Uterus (tissue), 4 donors: ENCODE data around the gene LAT. TPM values are rescaled to one million over a fixed set of nuclear protein-coding genes. Genes with fewer than 3 reads are reported as not detected.

ENCODE experiments used
- DNase-seq, 2 donors: peaks; one replicate each; pipeline ENCODE4 v3.0.0-alpha.2; 2019 to 2020
- H3K27ac ChIP-seq, 2 donors: fragments of 200-600 bp; sonication (generic); 1 replicate in 1 of 2; 2 replicates in 1 of 2; pipeline ENCODE4 v1.5.1; 2016 to 2018
- H3K27me3 ChIP-seq, 2 donors: fragments of 200-600 bp; sonication (generic); one replicate each; pipeline ENCODE4 v1.5.1; 2018 to 2019; ENCODE audit warnings: control low read depth in 1 of 2
- H3K36me3 ChIP-seq, 2 donors: fragments of 200-600 bp; sonication (generic); one replicate each; pipeline ENCODE4 v1.5.1; 2019; ENCODE audit warnings: control low read depth in 1 of 2
- H3K4me1 ChIP-seq, 2 donors: fragments of 200-600 bp; sonication (generic); one replicate each; pipeline ENCODE4 v1.5.1; 2018 to 2019; ENCODE audit warnings: control low read depth in 1 of 2
- H3K4me3 ChIP-seq, 2 donors: fragments of 200-600 bp; sonication (generic); 1 replicate in 1 of 2; 2 replicates in 1 of 2; pipeline ENCODE4 v1.5.1; 2018 to 2019; ENCODE audit warnings: mild to moderate bottlenecking in 1 of 2
- H3K9me3 ChIP-seq, 2 donors: fragments of 200-600 bp; sonication (generic); one replicate each; pipeline ENCODE4 v1.5.1; 2019; ENCODE audit warnings: control low read depth in 1 of 2
- POLR2A ChIP-seq, 2 donors: fragments of 450-650 bp; IDR thresholded peaks; one replicate each; pipeline ENCODE4 v1.6.1; 2016; ENCODE audit warnings: antibody characterized with exemption in 2 of 2, mild to moderate bottlenecking in 1 of 2, moderate library complexity in 1 of 2
- intact Hi-C: fragments of 100-400 bp; cut with DNase I; formaldehyde crosslinking; loops from one replicate; pipeline ENCODE4 v1.15.1; 2023; ENCODE audit warnings: low total_unique reads
- total RNA-seq, 4 donors: library from RNA; depleted of rRNA in 3 of 4; stranded (reverse); fragments of >200 nt in 3 of 4; gene quantifications; one replicate each; pipeline versions ENCODE4 v1.1.0 to v1.2.4, GENCODE V29; 2014 to 2023
- TF ChIP-seq, protein P1 (sequence below), 4 experiments: fragments of 200-600 bp in 2 of 4; fragments of 450-650 bp in 2 of 4; sonication (generic) in 2 of 4; IDR thresholded peaks; one replicate each; pipeline ENCODE4 v1.5.1; 2016 to 2019; ENCODE audit warnings: antibody characterized with exemption in 4 of 4, mild to moderate bottlenecking in 2 of 4, moderate library complexity in 1 of 4
- donor health status: DM: yes; HTN: yes; CAD: no.

LAT gene
- total RNA-seq, 4 donors from 2014 or later = 0.97 to 12.6 (median 3.0) TPM

DNA sequence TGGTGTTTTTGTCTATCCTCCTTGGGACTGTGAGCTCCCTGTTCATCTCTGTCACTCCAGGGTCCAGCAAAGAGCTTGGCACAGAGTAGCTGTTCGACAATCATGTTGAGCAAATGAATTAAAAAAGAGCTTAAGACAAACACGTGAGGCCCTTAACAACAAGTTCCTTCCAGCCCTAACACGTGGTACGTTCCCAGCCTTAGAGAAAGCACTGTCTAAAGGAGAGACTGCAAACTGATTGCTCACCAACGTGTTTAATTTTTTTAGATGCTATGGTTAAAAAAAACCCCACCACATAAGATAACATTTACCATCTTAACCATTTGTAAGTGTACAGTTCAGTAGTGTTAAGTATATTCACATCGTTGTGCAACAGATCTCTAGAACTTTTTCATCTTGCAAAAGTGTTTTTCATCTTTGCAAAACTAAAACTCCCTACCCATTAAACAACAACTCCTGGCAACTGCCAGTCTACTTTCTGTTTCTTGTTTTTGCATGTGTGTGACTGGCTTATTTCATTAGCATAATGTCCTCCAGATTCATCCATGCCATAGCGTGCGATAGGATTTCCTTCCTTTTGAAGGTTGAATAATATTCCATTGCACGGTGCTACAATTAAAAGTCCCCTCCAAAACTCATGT, 28.2 kb downstream of the LAT start:
- H3K36me3 ChIP-seq = no peaks in the 10 kb centered on the region
- no peaks in the 10 kb centered on the region for H3K27me3 ChIP-seq
- TF ChIP-seq, protein P1, sequence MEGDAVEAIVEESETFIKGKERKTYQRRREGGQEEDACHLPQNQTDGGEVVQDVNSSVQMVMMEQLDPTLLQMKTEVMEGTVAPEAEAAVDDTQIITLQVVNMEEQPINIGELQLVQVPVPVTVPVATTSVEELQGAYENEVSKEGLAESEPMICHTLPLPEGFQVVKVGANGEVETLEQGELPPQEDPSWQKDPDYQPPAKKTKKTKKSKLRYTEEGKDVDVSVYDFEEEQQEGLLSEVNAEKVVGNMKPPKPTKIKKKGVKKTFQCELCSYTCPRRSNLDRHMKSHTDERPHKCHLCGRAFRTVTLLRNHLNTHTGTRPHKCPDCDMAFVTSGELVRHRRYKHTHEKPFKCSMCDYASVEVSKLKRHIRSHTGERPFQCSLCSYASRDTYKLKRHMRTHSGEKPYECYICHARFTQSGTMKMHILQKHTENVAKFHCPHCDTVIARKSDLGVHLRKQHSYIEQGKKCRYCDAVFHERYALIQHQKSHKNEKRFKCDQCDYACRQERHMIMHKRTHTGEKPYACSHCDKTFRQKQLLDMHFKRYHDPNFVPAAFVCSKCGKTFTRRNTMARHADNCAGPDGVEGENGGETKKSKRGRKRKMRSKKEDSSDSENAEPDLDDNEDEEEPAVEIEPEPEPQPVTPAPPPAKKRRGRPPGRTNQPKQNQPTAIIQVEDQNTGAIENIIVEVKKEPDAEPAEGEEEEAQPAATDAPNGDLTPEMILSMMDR (IDR thresholded peaks at IDR 0.05) = no peak
- intact Hi-C loops = no loop called here
- no peak overlapping the region for H3K4me3 ChIP-seq
- no peaks in the 10 kb centered on the region for H3K9me3 ChIP-seq
- no peak for DNase-seq
- H3K4me1 ChIP-seq = no peaks in the 10 kb centered on the region
- H3K27ac ChIP-seq = no peak overlapping the region

DNA sequence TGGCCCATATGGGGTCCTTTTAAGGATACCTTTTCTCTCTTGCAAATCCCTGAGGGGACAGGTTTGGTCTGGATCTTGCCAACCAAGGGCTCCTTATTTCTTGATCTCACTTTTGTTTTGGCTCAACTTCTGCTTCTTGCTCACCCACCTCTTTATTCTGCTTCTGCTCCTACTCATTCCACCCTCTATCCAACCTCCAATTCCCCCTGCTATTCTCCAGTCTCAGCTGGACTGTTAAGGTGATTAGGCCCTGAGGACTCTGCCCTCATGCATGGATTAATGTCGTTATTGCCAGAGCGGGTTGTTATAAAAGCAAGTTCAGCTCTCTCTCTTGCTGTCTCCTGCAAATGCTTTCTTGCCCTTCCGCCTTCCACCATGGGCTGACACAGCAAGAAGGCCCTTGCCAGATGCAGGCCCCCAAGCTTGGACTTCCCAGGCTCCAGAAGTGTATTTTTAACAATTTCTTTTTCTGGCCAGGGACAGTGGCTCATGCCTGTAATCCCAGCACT, 29.8 kb downstream of the LAT start:
- DNase-seq = no peak
- no peak overlapping the region for H3K27ac ChIP-seq
- no peaks in the 10 kb centered on the region for H3K27me3 ChIP-seq
- TF ChIP-seq POLR2A (IDR thresholded peaks at IDR 0.05) = no peak
- TF ChIP-seq, protein P1 (IDR thresholded peaks at IDR 0.05) = no peak
- H3K4me1 ChIP-seq = no peaks in the 10 kb centered on the region
- H3K9me3 ChIP-seq = no peaks in the 10 kb centered on the region
- no peak overlapping the region for H3K4me3 ChIP-seq
- H3K36me3 ChIP-seq = no peaks in the 10 kb centered on the region
- intact Hi-C loops = no loop called here

DNA sequence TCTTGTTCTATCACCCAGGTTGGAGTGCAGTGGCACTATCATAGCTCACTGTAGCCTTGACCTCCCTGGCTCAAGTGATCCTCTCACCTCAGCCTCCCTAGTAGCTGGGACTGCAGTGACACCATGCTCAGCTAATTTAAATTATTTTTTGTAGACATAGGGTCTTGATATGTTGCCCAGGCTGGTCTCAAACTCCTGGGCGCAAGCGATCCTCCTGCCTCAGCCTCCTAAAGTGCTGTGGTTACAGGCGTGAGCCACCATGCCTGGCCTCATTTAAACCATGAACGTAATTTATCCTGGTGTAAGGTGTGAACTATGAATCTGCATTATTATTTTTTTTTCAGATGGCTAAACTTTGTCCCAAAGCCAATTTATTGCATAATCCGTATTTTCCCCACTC, 37.3 kb downstream of the LAT start:
- intact Hi-C loops = no loop called here
- Histone ChIP-seq H3K27ac (no peak overlapping the region), H3K36me3 (no peaks in the 10 kb centered on the region), H3K4me3 (no peak overlapping the region), H3K4me1 (no peaks in the 10 kb centered on the region), H3K27me3 (no peaks in the 10 kb centered on the region), H3K9me3 (no peaks in the 10 kb centered on the region)
- TF ChIP-seq, protein P1 (IDR thresholded peaks at IDR 0.05) = no peak
- TF ChIP-seq POLR2A (IDR thresholded peaks at IDR 0.05) = no peak
- DNase-seq = no peak

DNA sequence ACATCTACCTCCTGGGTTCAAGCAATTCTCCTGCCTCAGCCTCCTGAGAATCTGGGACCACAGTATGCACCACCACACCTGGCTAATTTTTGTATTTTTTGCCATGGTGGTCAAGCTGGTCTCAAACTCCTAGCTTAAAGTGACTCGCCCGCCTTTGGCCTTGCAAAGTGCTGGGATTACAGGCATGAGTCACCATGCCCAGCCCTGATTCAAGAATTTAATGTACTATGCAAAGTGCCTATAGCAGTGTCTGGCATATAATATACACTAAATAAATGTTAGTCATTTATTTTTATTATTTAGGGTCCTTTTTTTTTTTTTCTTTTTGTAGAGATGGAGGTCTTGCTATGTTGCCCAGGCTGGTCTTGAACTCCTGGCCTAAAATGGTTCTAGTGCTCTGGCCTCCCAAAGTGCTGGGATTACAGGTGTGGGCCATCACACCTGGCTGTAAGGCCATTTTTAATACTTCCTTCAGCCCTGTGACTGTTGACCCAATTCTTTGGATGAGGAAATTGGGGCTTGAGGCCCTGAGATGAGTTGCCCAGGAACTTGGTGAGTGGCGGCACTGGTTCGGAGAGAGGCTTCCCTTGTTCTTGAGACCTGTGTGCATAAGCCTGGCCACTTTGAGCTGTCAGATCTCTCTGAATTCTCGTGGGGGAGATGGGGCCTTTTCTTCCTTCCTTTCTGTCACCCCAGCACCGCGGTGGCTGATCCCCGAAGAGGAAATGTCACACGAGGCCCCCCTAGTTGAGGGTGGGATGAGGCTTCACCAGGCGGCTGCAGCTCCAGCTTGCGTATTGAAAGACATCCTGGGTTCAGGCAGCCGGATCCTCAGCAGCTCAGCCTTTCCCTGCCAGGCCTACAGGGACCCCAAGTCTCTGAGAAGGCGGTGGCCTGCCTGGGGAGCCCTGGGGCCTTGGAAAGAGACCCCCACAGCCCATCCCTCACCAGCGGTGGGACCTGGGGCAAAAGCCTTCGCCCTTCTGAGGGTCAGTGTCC, 38.7 kb downstream of the LAT start:
- H3K27ac ChIP-seq = no peak overlapping the region
- no peaks in the 10 kb centered on the region for H3K9me3 ChIP-seq
- no peak overlapping the region for H3K4me3 ChIP-seq
- TF ChIP-seq, protein P1 (IDR thresholded peaks at IDR 0.05) = no peak
- no peak for TF ChIP-seq POLR2A (IDR thresholded peaks at IDR 0.05)
- no peaks in the 10 kb centered on the region for H3K36me3 ChIP-seq
- no peaks in the 10 kb centered on the region for H3K27me3 ChIP-seq
- no peak for DNase-seq
- H3K4me1 ChIP-seq = no peaks in the 10 kb centered on the region
- intact Hi-C loops = no loop called here

DNA sequence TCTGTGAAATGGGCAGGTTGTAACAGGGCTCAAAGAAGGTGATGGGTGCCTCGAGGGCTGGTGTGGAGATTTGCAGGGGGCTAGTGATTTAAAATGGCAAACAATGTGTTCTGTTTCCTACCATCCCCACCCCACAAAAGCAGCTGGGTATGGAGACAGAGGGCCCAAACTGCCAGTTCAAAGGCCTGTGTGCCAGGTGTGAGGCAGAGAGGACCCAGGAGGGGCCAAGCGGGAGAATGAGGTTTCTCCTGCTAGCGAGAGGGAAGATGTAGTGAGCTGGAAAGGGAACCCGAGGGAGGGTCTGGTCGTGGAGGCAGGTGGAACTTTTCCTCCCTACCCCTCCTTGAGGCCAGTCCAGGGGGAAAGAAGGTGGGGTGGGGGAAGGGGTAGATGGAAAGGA, 39.4 kb downstream of the LAT start:
- Histone ChIP-seq H3K4me3 (no peak overlapping the region), H3K36me3 (no peaks in the 10 kb centered on the region), H3K27me3 (no peaks in the 10 kb centered on the region), H3K9me3 (no peaks in the 10 kb centered on the region), H3K27ac (no peak overlapping the region), H3K4me1 (no peaks in the 10 kb centered on the region)
- intact Hi-C loops = no loop called here
- DNase-seq = no peak
- TF ChIP-seq, protein P1 (IDR thresholded peaks at IDR 0.05) = no peak
- TF ChIP-seq POLR2A (IDR thresholded peaks at IDR 0.05) = no peak
